ENCODE data around the gene NELL1.

Gene NELL1

GRCh38 chr11:20668131-20668809 lies 1.1 kb upstream of the NELL1 start:
- no peak for DNase-seq (ENCODE audit: low spot score)

GRCh38 chr11:20669820-20670684 lies 666 bp downstream of the NELL1 start:
- DNase-seq (ENCODE audit: low spot score) = no peak

- DNase-seq (ENCODE audit: low spot score) = no peak
Observed at GRCh38 chr11:20670932-20671403, 1.6 kb downstream of the NELL1 start.

- no peak for DNase-seq (ENCODE audit: low spot score)
Observed at GRCh38 chr11:20671856-20672546, 2.6 kb downstream of the NELL1 start.

GRCh38 chr11:20672575-20672974 lies 3.2 kb downstream of the NELL1 start:
- DNase-seq (ENCODE audit: low spot score) = no peak

GRCh38 chr11:20676658-20677057 lies 7.3 kb downstream of the NELL1 start:
- DNase-seq (ENCODE audit: low spot score) = no peak

GRCh38 chr11:20688761-20689160 lies 19.4 kb downstream of the NELL1 start:
- DNase-seq (ENCODE audit: low spot score) = no peak

GRCh38 chr11:20707876-20708275 lies 38.5 kb downstream of the NELL1 start:
- no peak for DNase-seq (ENCODE audit: low spot score)

- DNase-seq (ENCODE audit: low spot score) = no peak
Observed at GRCh38 chr11:20712912-20713311, 43.5 kb downstream of the NELL1 start.

GRCh38 chr11:20715464-20715863 lies 46.1 kb downstream of the NELL1 start:
- DNase-seq (ENCODE audit: low spot score) = no peak

GRCh38 chr11:20715931-20716330 lies 46.5 kb downstream of the NELL1 start:
- DNase-seq (ENCODE audit: low spot score) = no peak

GRCh38 chr11:20719821-20720220 lies 50.4 kb downstream of the NELL1 start:
- no peak for DNase-seq (ENCODE audit: low spot score)

- no peak for DNase-seq (ENCODE audit: low spot score)
Observed at GRCh38 chr11:20723366-20723765, 54.0 kb downstream of the NELL1 start.

GRCh38 chr11:20729597-20730105 lies 60.3 kb downstream of the NELL1 start:
- no peak for DNase-seq (ENCODE audit: low spot score)

- DNase-seq (ENCODE audit: low spot score) = no peak
Observed at GRCh38 chr11:20731676-20732215, 62.4 kb downstream of the NELL1 start.

- no peak for DNase-seq (ENCODE audit: low spot score)
Observed at GRCh38 chr11:20739107-20739506, 69.7 kb downstream of the NELL1 start.

- no peak for DNase-seq (ENCODE audit: low spot score)
Observed at GRCh38 chr11:20739577-20739976, 70.2 kb downstream of the NELL1 start.

GRCh38 chr11:20754933-20755332 lies 85.5 kb downstream of the NELL1 start:
- no peak for DNase-seq (ENCODE audit: low spot score)

- DNase-seq (ENCODE audit: low spot score) = no peak
Observed at GRCh38 chr11:20759541-20759940, 90.2 kb downstream of the NELL1 start.

GRCh38 chr11:20760811-20761210 lies 91.4 kb downstream of the NELL1 start:
- no peak for DNase-seq (ENCODE audit: low spot score)

- no peak for DNase-seq (ENCODE audit: low spot score)
Observed at GRCh38 chr11:20762116-20762844, 92.9 kb downstream of the NELL1 start.

GRCh38 chr11:20762980-20763379 lies 93.6 kb downstream of the NELL1 start:
- DNase-seq (ENCODE audit: low spot score) = no peak

Measured in CD4-positive, alpha-beta T cell treated with Interleukin-6 at 100 ng/mL for 8 hours (primary cell).